ENCODE measurements around the gene EVC2.

EVC2 gene

GRCh38 chr4:5696341-5696740 lies 12.0 kb downstream of the EVC2 start:
- TF ChIP-seq, protein P1, sequence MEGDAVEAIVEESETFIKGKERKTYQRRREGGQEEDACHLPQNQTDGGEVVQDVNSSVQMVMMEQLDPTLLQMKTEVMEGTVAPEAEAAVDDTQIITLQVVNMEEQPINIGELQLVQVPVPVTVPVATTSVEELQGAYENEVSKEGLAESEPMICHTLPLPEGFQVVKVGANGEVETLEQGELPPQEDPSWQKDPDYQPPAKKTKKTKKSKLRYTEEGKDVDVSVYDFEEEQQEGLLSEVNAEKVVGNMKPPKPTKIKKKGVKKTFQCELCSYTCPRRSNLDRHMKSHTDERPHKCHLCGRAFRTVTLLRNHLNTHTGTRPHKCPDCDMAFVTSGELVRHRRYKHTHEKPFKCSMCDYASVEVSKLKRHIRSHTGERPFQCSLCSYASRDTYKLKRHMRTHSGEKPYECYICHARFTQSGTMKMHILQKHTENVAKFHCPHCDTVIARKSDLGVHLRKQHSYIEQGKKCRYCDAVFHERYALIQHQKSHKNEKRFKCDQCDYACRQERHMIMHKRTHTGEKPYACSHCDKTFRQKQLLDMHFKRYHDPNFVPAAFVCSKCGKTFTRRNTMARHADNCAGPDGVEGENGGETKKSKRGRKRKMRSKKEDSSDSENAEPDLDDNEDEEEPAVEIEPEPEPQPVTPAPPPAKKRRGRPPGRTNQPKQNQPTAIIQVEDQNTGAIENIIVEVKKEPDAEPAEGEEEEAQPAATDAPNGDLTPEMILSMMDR (IDR thresholded peaks at IDR 0.05; ENCODE audit: extremely low read depth, insufficient read depth, missing control alignments) = no peak
- DNase-seq (ENCODE audit: low spot score) = no peak
- in situ Hi-C loops (cut with MboI; ENCODE audit: low pct_unique_long_range_greater_than_20kb, low sequenced_read_pairs, unreplicated experiment) = no loop called here

GRCh38 chr4:5693871-5694270 lies 14.5 kb downstream of the EVC2 start:
- TF ChIP-seq, protein P1 (IDR thresholded peaks at IDR 0.05; ENCODE audit: extremely low read depth, insufficient read depth, missing control alignments) = no peak
- in situ Hi-C loops (cut with MboI; ENCODE audit: low pct_unique_long_range_greater_than_20kb, low sequenced_read_pairs, unreplicated experiment) = no loop called here
- no peak for DNase-seq (ENCODE audit: low spot score)

DNA sequence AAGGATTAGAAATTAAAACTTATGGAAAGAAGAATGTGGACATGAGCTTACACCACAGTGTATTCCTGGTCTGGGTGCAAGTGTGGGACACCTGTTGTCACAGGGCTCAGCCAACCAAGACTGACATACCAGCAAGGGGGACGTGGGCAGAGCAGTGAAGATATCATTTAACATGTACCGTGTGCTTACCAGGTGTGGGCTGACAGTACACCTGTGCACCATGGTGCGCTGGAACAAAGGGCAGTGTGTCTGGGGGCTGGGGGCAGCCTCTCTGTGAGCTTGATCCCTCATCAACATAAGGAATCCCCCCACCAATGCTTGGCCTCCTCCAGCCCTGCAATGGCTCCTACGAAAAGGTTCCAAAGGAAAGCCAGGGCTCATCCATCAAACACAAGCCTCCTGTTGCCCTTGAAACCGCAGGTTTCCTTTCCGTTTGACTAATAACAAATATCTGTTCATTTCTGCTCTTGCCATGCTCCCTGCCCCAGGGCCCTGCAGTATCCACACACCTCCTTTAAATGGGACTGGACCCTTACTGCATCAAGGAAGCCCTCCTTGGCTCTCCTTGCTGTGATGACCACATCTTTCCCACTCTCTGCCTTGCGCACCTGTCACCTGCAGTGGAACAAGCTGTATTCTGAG lies 16.7 kb downstream of the EVC2 start:
- TF ChIP-seq, protein P1 (IDR thresholded peaks at IDR 0.05; ENCODE audit: extremely low read depth, insufficient read depth, missing control alignments) = no peak
- in situ Hi-C loops (cut with MboI; ENCODE audit: low pct_unique_long_range_greater_than_20kb, low sequenced_read_pairs, unreplicated experiment) = no loop called here
- DNase-seq (ENCODE audit: low spot score) = no peak

GRCh38 chr4:5689065-5689464 lies 19.3 kb downstream of the EVC2 start:
- TF ChIP-seq, protein P1 (IDR thresholded peaks at IDR 0.05; ENCODE audit: extremely low read depth, insufficient read depth, missing control alignments) = no peak
- in situ Hi-C loops (cut with MboI; ENCODE audit: low pct_unique_long_range_greater_than_20kb, low sequenced_read_pairs, unreplicated experiment) = no loop called here
- no peak for DNase-seq (ENCODE audit: low spot score)

DNA sequence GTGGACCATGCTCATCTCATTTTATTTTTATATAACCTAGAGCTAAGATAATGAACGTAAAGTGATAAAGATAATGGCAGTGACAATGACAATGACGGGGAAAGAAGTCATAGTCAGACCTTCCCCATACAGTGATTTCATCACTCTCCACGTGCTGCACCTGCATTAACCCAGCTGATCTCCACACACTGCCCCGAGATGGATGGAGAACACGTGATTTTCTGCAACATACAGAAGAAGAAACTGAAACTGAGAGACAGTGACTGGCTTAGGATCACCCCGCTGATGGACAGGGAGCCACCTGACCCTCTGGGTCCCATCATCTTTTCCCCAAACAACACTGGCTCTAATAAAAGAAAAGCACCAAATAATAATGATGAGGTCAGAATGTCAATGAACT lies 22.0 kb downstream of the EVC2 start:
- TF ChIP-seq, protein P1 (IDR thresholded peaks at IDR 0.05; ENCODE audit: extremely low read depth, insufficient read depth, missing control alignments) = no peak
- in situ Hi-C loops (cut with MboI; ENCODE audit: low pct_unique_long_range_greater_than_20kb, low sequenced_read_pairs, unreplicated experiment) = no loop called here
- DNase-seq (ENCODE audit: low spot score) = no peak

DNA sequence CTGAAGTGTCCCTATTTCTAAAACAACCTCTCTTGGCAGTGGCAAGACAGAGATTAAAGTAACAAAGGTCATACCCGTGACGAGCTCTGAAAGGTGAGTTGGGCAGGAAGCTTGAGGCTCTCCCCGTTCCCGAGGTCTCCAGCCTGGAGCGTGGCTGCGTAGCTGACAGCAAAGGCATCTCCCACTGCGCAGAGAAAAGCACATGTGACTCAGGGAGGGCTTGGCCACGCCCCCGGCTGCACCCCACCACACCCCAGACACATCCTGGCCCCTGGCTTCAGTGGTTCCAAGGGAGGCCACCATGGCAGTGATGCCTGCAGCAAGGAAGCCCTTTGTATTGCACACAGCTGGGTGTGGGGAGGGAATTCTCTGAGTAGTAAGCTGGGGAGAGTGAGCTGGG lies 23.1 kb downstream of the EVC2 start:
- TF ChIP-seq, protein P1 (IDR thresholded peaks at IDR 0.05; ENCODE audit: extremely low read depth, insufficient read depth, missing control alignments) = no peak
- in situ Hi-C loops (cut with MboI; ENCODE audit: low pct_unique_long_range_greater_than_20kb, low sequenced_read_pairs, unreplicated experiment) = no loop called here

More for the DNA sequence above, 23.1 kb downstream of the EVC2 start:
- no peak for DNase-seq (ENCODE audit: low spot score)
